HepG2 (cell line): ENCODE data around the gene ZWILCH. TPM values are rescaled to one million over a fixed set of nuclear protein-coding genes. Genes with fewer than 3 reads are reported as not detected.

Experiments
- ATAC-seq: fragments of 200-7000 bp; cut with Tn5 transposase; 3 replicates; pipeline ENCODE4 v1.9.1; 2020; ENCODE audit warnings: mild to moderate bottlenecking, moderate library complexity
- BruUV-seq: library from RNA; stranded (reverse); fragments of 400-500 nt; replicated peaks from 2 replicates; lab custom pipeline; 2021; lab: Mats Ljungman, UMichigan
- CTCF ChIA-PET: fragments of 300-600 bp; formaldehyde crosslinking; extraction: SDS; loops from one replicate; lab custom pipeline; 2021; ENCODE audit warnings: low total read pairs, inconsistent platforms, low intra/inter-chr PET ratio; lab: Yijun Ruan, JAX
- POLR2A ChIA-PET: fragments of 350-600 bp; sonication (Branson Sonifier 250); formaldehyde crosslinking; loops from one replicate; lab custom pipeline; 2020; ENCODE audit warnings: antibody characterized with exemption, inconsistent platforms; lab: Yijun Ruan, JAX
- DNase-seq: peaks from one replicate; pipeline ENCODE4 v3.0.0-alpha.2; 2015; ENCODE audit warnings: low spot score
- FAIRE-seq: peaks from 3 replicates; lab custom pipeline; 2011; peaks lifted over from hg19 to GRCh38; lab: Jason Lieb, UNC
- H2AFZ ChIP-seq: one replicate; pipeline ENCODE4 v1.6.1; 2011; ENCODE audit warnings: low read length, inconsistent platforms
- H3K27ac ChIP-seq: fragments of 300-600 bp; 3 replicates; pipeline ENCODE4 v1.8.0; 2011; ENCODE audit warnings: mixed run types, mild to moderate bottlenecking, mixed read lengths, low read length, inconsistent platforms; ENCODE audit not compliant: insufficient read depth; ENCODE audit errors: extremely low read length
- H3K27me3 ChIP-seq, 2 experiments: fragments of 200-600 bp in 1 of 2; 2 replicates in 1 of 2; 3 replicates in 1 of 2; pipeline versions ENCODE4 v1.6.0 to v1.8.0; 2011; ENCODE audit warnings: low read length in 2 of 2, mild to moderate bottlenecking in 2 of 2, moderate library complexity in 2 of 2, inconsistent platforms in 1 of 2; ENCODE audit not compliant: insufficient read depth in 2 of 2, control insufficient read depth in 1 of 2
- H3K36me3 ChIP-seq, 2 experiments: fragments of 200-600 bp in 1 of 2; replicated peaks in 1 of 2; 2 replicates in 1 of 2; 3 replicates in 1 of 2; pipeline versions ENCODE4 v1.5.1 to v1.8.0; 2011; ENCODE audit warnings: low read length in 2 of 2, inconsistent platforms in 1 of 2; ENCODE audit not compliant: insufficient read depth in 2 of 2, control insufficient read depth in 1 of 2
- H3K4me1 ChIP-seq: 2 replicates; pipeline ENCODE4 v1.5.1; 2012; ENCODE audit warnings: low read length, inconsistent platforms; ENCODE audit not compliant: insufficient read depth
- H3K4me2 ChIP-seq: 2 replicates; pipeline ENCODE4 v1.6.0; 2011; ENCODE audit warnings: low read depth, low read length, inconsistent platforms
- H3K4me3 ChIP-seq, 3 experiments: fragments of 200-600 bp in 1 of 3; sonication (generic), shearing (Covaris generic) in 1 of 3; replicated peaks in 1 of 3; 2 replicates each; pipeline ENCODE4 v1.5.1; 2011 to 2016; ENCODE audit warnings: low read length in 3 of 3, inconsistent platforms in 2 of 3, low read depth in 2 of 3, mild to moderate bottlenecking in 2 of 3, control low read depth in 1 of 3, mixed read lengths in 1 of 3; ENCODE audit not compliant: insufficient read depth in 1 of 3
- H3K79me2 ChIP-seq: one replicate; pipeline ENCODE4 v1.6.1; 2011; ENCODE audit warnings: low read length, inconsistent platforms; ENCODE audit not compliant: insufficient read depth
- H3K9ac ChIP-seq: 2 replicates; pipeline ENCODE4 v1.6.0; 2011; ENCODE audit warnings: mild to moderate bottlenecking, low read depth, low read length, inconsistent platforms; ENCODE audit not compliant: insufficient read depth
- H3K9me3 ChIP-seq: 2 replicates; pipeline ENCODE4 v1.5.1; 2012; ENCODE audit warnings: mild to moderate bottlenecking, low read length
- H4K20me1 ChIP-seq: 2 replicates; pipeline ENCODE4 v1.6.0; 2011; ENCODE audit warnings: inconsistent platforms, mild to moderate bottlenecking, low read length, moderate library complexity; ENCODE audit not compliant: insufficient read depth
- FOXP1 ChIP-seq, 2 experiments: fragments of 450-650 bp in 1 of 2; IDR thresholded peaks; 2 replicates each; pipeline ENCODE4 v1.6.1; 2017 to 2018; ENCODE audit warnings: antibody characterized with exemption in 1 of 2
- GABPB1 ChIP-seq: IDR thresholded peaks from 2 replicates; pipeline ENCODE4 v1.6.1; 2016; ENCODE audit warnings: mild to moderate bottlenecking, missing genetic modification reagents, moderate library complexity, missing compliant biosample characterization
- GLMP ChIP-seq: sonication (generic); formaldehyde crosslinking; IDR thresholded peaks from 2 replicates; pipeline ENCODE4 v1.9.0; 2021; ENCODE audit warnings: missing genetic modification reagents, mild to moderate bottlenecking, borderline replicate concordance
- MTA1 ChIP-seq: sonication (generic); formaldehyde crosslinking; IDR thresholded peaks from 2 replicates; pipeline ENCODE4 v1.4.0; 2020; ENCODE audit warnings: missing genetic modification reagents, mild to moderate bottlenecking, borderline replicate concordance
- POLR2A ChIP-seq, 2 experiments: IDR thresholded peaks; 2 replicates each; pipeline ENCODE4 v1.6.1; 2011; ENCODE audit warnings: low read depth in 2 of 2, low read length in 2 of 2, mild to moderate bottlenecking in 1 of 2, moderate library complexity in 1 of 2; ENCODE audit not compliant: insufficient read depth in 1 of 2
- POLR2AphosphoS2 ChIP-seq: IDR thresholded peaks from 2 replicates; pipeline ENCODE4 v1.6.1; 2011; ENCODE audit warnings: low read depth, low read length, improper control_type of control experiment
- RFXAP ChIP-seq: sonication (generic); formaldehyde crosslinking; IDR thresholded peaks from 2 replicates; pipeline ENCODE4 v1.4.0; 2020; ENCODE audit warnings: missing genetic modification reagents, borderline replicate concordance
- TAF15 ChIP-seq: fragments of 200-400 bp; formaldehyde crosslinking; IDR thresholded peaks from one replicate; pipeline ENCODE4 v1.6.1; 2018; ENCODE audit warnings: mild to moderate bottlenecking, low read depth, low read length; ENCODE audit not compliant: poor library complexity, severe bottlenecking
- ZNF24 ChIP-seq: fragments of 450-650 bp; IDR thresholded peaks from 2 replicates; pipeline ENCODE4 v1.6.1; 2017; ENCODE audit warnings: antibody characterized with exemption, mild to moderate bottlenecking
- ZNF367 ChIP-seq: sonication (generic); formaldehyde crosslinking; IDR thresholded peaks from 2 replicates; pipeline ENCODE4 v1.4.0; 2020; ENCODE audit warnings: missing genetic modification reagents, borderline replicate concordance
- ZNF407 ChIP-seq: sonication (generic); formaldehyde crosslinking; IDR thresholded peaks from one replicate; pipeline ENCODE4 v1.5.1; 2020; ENCODE audit warnings: mild to moderate bottlenecking, missing genetic modification reagents; ENCODE audit errors: not compliant biosample characterization
- WGBS: methylation state at CpG from one replicate; pipeline ENCODE4 v1.1.6; 2017; ENCODE audit warnings: low lambda C conversion rate; 5-methylcytosine and 5-hydroxymethylcytosine counted together
- in situ Hi-C: cut with HindIII; loops from 2 replicates; pipeline ENCODE4 v1.10.0; 2017; ENCODE audit warnings: low pct_unique_long_range_greater_than_20kb; ENCODE audit not compliant: extremely low pct_ligation_motif_present
- intact Hi-C: fragments of 100-400 bp; cut with micrococcal nuclease; formaldehyde crosslinking; loops from one replicate; pipeline ENCODE4 v1.10.0; 2022; ENCODE audit not compliant: unreplicated experiment
- polyA plus RNA-seq, 8 experiments: library from polyadenylated mRNA; depleted of rRNA in 3 of 8; stranded (reverse) in 7 of 8; unstranded in 1 of 8; fragments of >200 nt; fragmentation: Illumina TruSeq in 4 of 8; extraction: Trizol in 4 of 8; gene quantifications; 2 replicates each; pipeline versions ENCODE4 v1.2.1 to v1.2.3, GENCODE V29; 2011 to 2016; ENCODE audit warnings: low read depth in 4 of 8, missing spikeins in 1 of 8, mixed read lengths in 1 of 8; ENCODE audit not compliant: insufficient read depth in 1 of 8
- total RNA-seq, 5 experiments: library from RNA; depleted of rRNA; stranded (reverse); fragments of >200 nt; fragmentation: Illumina TruSeq; extraction: Trizol; gene quantifications; 2 replicates each; pipeline ENCODE4 v1.2.3, GENCODE V29; 2016; ENCODE audit warnings: low read depth in 1 of 5
- TF ChIP-seq, protein P1 (sequence below): sonication (generic); formaldehyde crosslinking; IDR thresholded peaks from 2 replicates; pipeline ENCODE4 v1.4.0; 2020; ENCODE audit warnings: missing genetic modification reagents

ZWILCH gene
- total and polyA plus RNA-seq, 2 of the 13 experiments (the other 11 are each of a cell fraction or from before 2014, with no cell fraction given), result 9.5 to 27.8 TPM

DNA sequence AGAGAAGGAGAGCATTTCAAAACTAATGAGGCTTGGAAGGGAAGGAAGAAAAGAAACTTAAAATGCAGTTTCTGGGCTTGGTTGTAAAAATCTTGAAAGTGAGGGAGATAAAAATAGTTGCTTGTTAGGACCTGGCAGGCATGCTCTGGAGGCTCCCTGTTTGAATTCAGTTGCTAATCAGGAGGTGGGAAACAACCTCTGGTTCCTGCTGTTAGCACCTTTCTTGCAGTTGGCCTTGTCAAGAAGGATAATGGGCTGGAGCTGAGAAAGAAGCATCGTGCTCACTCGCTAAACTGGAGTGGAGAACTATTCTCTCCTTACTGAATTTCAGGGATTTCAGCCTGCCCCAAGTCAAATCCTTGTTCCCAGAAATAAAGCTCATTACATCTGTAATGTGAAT is 31.0 kb upstream of the ZWILCH start:
- WGBS, result 92% methylated on average over 2 of the region's 2 CpGs
- Histone ChIP-seq H3K79me2 (no peaks in the 10 kb centered on the region), H3K27ac (no peak overlapping the region), H4K20me1 (no peaks in the 10 kb centered on the region), H2AFZ (no peak overlapping the region), H3K4me1 (peaks cover 15% of the 10 kb centered on the region), H3K27me3 (no peaks in the 10 kb centered on the region), H3K36me3 (peaks cover 1 to 3% of the 10 kb centered on the region in 2 experiments; a peak in 1 of 5 replicates), H3K4me2 (no peak overlapping the region), H3K9ac (no peak overlapping the region), H3K4me3 (no peak overlapping the region), H3K9me3 (no peaks in the 10 kb centered on the region)
- ChIA-PET POLR2A (no interaction called here), CTCF (no interaction called here)
- FAIRE-seq (no peak), DNase-seq (no peak), ATAC-seq (no peak)
- no peak for TF ChIP-seq GABPB1 (CRISPR knock-in tag)
- TF ChIP-seq POLR2AphosphoS2, result no peak
- TF ChIP-seq, protein P1, sequence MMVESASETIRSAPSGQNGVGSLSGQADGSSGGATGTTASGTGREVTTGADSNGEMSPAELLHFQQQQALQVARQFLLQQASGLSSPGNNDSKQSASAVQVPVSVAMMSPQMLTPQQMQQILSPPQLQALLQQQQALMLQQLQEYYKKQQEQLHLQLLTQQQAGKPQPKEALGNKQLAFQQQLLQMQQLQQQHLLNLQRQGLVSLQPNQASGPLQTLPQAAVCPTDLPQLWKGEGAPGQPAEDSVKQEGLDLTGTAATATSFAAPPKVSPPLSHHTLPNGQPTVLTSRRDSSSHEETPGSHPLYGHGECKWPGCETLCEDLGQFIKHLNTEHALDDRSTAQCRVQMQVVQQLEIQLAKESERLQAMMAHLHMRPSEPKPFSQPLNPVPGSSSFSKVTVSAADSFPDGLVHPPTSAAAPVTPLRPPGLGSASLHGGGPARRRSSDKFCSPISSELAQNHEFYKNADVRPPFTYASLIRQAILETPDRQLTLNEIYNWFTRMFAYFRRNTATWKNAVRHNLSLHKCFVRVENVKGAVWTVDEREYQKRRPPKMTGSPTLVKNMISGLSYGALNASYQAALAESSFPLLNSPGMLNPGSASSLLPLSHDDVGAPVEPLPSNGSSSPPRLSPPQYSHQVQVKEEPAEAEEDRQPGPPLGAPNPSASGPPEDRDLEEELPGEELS (CRISPR knock-in tag), result no peak
- no peak for TF ChIP-seq POLR2A (IDR thresholded peaks at IDR 0.05; ENCODE audit: insufficient read depth in 1 of 2, low read depth in 2 of 2, low read length in 2 of 2)
- no peak for TF ChIP-seq MTA1 (CRISPR knock-in tag)
- TF ChIP-seq GLMP (CRISPR knock-in tag), result no peak
- no peak for TF ChIP-seq ZNF367 (CRISPR knock-in tag)
- TF ChIP-seq TAF15, result no peak
- TF ChIP-seq RFXAP (CRISPR knock-in tag), result no peak
- no peak for TF ChIP-seq ZNF24
- no peak for TF ChIP-seq ZNF407
- no peak for TF ChIP-seq FOXP1 (IDR thresholded peaks at IDR 0.05)
- no peak for TF ChIP-seq FOXP1 (CRISPR knock-in tag; IDR thresholded peaks at IDR 0.05)
- no TSS peak for BruUV-seq
- intact Hi-C loops, result no loop called here
- in situ Hi-C loops, result no loop called here
